Stimulated activated CD4-positive, alpha-beta T cell treated with anti-CD3 and anti-CD28 coated beads, TNF-alpha, amount 100 ng/mL, for 4 hours (primary cell): ENCODE measurements around the gene ITGA2B.
"Not testable (repeated sequence)": the region's sequence is repeated elsewhere in the genome, so short reads cannot be mapped to it uniquely, and the experiment has no call there.

Experiments
- DNase-seq, 3 experiments: peaks; one replicate each; pipeline ENCODE4 v3.0.0-alpha.2; 2020; ENCODE audit warnings: low read depth in 3 of 3

ITGA2B gene

GRCh38 chr17:44368391-44369243 lies 20.8 kb downstream of the ITGA2B start:
- not testable (repeated sequence) for DNase-seq

- no peak for DNase-seq
Measured at GRCh38 chr17:44367231-44367979, 22.0 kb downstream of the ITGA2B start.

- not testable (repeated sequence) for DNase-seq
Measured at GRCh38 chr17:44365051-44365450, 24.4 kb downstream of the ITGA2B start.

- DNase-seq: peak; percentile 26 to 64 (median 46)
Measured at GRCh38 chr17:44363613-44364159, 25.8 kb downstream of the ITGA2B start, which contains the start of gene FAM171A2. FAM171A2 (minus strand) TSS chr17:44363853; CDS start chr17:44363714, 139 bp downstream.

GRCh38 chr17:44362949-44363612 lies 26.4 kb downstream of the ITGA2B start:
- DNase-seq: no peak

GRCh38 chr17:44362459-44362948 lies 26.9 kb downstream of the ITGA2B start:
- DNase-seq: no peak

- DNase-seq: no peak
Measured at GRCh38 chr17:44361292-44362260, 27.9 kb downstream of the ITGA2B start.

- no peak for DNase-seq
Measured at GRCh38 chr17:44360826-44361225, 28.6 kb downstream of the ITGA2B start.

GRCh38 chr17:44360144-44360533 lies 29.3 kb downstream of the ITGA2B start:
- no peak for DNase-seq

- no peak for DNase-seq
Measured at GRCh38 chr17:44359458-44360143, 29.8 kb downstream of the ITGA2B start.

- DNase-seq: no peak
Measured at GRCh38 chr17:44359006-44359405, 30.4 kb downstream of the ITGA2B start.

GRCh38 chr17:44358066-44358465 lies 31.4 kb downstream of the ITGA2B start:
- DNase-seq: no peak

- DNase-seq: no peak
Measured at GRCh38 chr17:44356241-44356640, 33.2 kb downstream of the ITGA2B start.

- no peak for DNase-seq
Measured at GRCh38 chr17:44355642-44356099, 33.8 kb downstream of the ITGA2B start.

GRCh38 chr17:44354582-44355561 lies 34.6 kb downstream of the ITGA2B start:
- peak; percentile 27 to 43 (median 42) for DNase-seq

GRCh38 chr17:44353672-44354331 lies 35.6 kb downstream of the ITGA2B start:
- no peak for DNase-seq

- DNase-seq: no peak
Measured at GRCh38 chr17:44352828-44353671, 36.4 kb downstream of the ITGA2B start.
